WI38 (cell line): ENCODE data around the gene NLRP3.

Experiments
- H3K4me3 ChIP-seq: 2 replicates; pipeline ENCODE4 v1.5.1; 2011; ENCODE audit warnings: low read depth, mild to moderate bottlenecking, control low read depth, low read length
- CTCF ChIP-seq: IDR thresholded peaks from 2 replicates; pipeline ENCODE4 v1.5.1; 2012; ENCODE audit warnings: low read depth, mild to moderate bottlenecking, control low read depth, low read length

The NLRP3 gene

DNA sequence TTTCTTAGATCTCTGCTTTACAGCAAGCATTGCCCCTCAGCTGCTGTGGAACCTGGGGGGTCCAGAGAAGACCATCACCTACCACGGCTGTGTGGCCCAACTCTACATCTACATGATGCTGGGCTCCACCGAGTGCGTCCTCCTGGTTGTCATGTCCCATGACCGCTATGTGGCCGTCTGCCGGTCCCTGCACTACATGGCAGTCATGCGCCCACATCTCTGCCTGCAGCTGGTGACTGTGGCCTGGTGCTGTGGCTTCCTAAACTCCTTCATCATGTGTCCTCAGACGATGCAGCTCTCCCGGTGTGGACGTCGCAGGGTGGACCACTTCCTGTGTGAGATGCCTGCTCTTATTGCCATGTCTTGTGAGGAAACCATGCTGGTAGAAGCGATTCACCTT is 75.4 kb downstream of the NLRP3 start:
- TF ChIP-seq CTCF = no peak
- H3K4me3 ChIP-seq = no peak overlapping the region

- H3K4me3 ChIP-seq = no peak overlapping the region
- no peak for TF ChIP-seq CTCF
Observed at GRCh38 chr1:247493106-247493505, 77.1 kb downstream of the NLRP3 start.

DNA sequence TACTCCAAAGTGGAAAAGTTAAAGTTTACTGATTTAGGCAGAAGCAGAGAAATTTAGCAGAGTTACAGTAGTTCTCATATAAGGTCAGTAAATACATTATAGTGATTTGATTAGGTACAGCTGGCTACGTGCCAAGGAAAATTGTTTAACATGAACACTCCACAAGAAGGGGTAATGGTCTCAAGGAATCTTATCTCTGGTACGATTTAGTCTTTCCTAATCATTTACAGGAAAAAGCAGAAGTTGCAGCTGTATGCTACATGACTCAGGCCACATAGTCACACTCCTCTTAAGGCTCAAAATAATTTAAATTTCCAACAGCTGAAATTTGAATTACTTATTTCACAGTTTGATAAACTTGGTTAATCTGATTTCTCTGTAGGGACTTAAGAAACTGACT is 78.8 kb downstream of the NLRP3 start:
- no peak overlapping the region for H3K4me3 ChIP-seq
- no peak for TF ChIP-seq CTCF

DNA sequence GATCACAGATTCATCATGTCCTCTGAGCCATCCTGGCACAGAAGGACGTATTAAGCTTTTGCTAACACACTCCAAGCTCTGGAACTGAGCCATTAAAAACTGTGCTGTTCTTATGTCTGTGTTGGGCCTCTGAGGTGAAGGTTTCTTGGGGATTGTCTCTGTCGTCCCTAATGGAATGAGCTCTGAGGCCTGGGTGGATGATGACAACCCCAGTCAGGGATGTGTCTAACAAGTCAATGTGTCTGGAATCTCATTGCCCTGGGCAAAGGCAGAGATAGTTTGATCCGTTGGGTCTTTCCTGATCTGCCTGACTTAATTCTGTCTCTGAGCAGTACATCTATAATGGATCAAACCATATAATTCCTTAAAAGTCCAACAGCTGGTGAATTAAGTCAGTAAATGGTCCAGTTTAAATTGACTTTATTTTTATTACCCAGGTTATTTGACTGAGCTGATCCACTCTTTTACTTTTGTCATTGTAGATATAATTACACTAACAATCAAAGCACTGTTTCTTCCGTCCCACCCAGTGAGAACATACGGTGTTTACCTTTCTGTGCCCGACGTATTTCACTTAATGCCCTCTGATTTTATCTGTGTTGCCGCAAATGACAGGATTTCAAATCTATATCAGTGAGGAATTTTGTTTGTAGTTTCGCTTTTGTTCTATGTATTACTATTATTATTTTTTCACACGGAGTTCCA is 80.8 kb downstream of the NLRP3 start:
- H3K4me3 ChIP-seq = no peak overlapping the region
- no peak for TF ChIP-seq CTCF
